Right lobe of liver (tissue), 6 donors: ENCODE measurements around the gene NPHS1. TPM values are rescaled to one million over a fixed set of nuclear protein-coding genes. Genes with fewer than 3 reads are reported as not detected.
A peak's percentile ranks its signal among the peaks of the same experiment; 100 is the strongest.

Experiments
- ATAC-seq, 4 donors: fragments of 200-7000 bp; cut with Tn5 transposase; one replicate each; pipeline ENCODE4 v1.9.1; 2020; ENCODE audit warnings: mild to moderate bottlenecking in 4 of 4, moderate library complexity in 4 of 4
- DNase-seq, 3 donors: peaks; one replicate each; pipeline ENCODE4 v3.0.0-alpha.2; 2020
- H3K27ac ChIP-seq, 3 donors: fragments of 200-600 bp; one replicate each; pipeline ENCODE4 v1.8.0; 2022
- H3K27me3 ChIP-seq, 2 donors: fragments of 200-600 bp; one replicate each; pipeline ENCODE4 v1.8.0; 2022
- H3K36me3 ChIP-seq, 4 donors: fragments of 200-600 bp; sonication (generic) in 1 of 4; one replicate each; pipeline versions ENCODE4 v1.5.1 to v1.8.0; 2017 to 2022; ENCODE audit warnings: control low read depth in 1 of 4
- H3K4me1 ChIP-seq, 4 donors: fragments of 200-600 bp; sonication (generic) in 1 of 4; one replicate each; pipeline versions ENCODE4 v1.5.1 to v1.8.0; 2017 to 2022; ENCODE audit warnings: control low read depth in 1 of 4
- H3K4me3 ChIP-seq, 3 donors: fragments of 200-600 bp; one replicate each; pipeline ENCODE4 v1.8.0; 2022
- H3K9me3 ChIP-seq, 4 donors: fragments of 200-600 bp; sonication (generic) in 1 of 4; one replicate each; pipeline versions ENCODE4 v1.5.1 to v1.8.0; 2017 to 2022; ENCODE audit warnings: control low read depth in 1 of 4
- POLR2A ChIP-seq: fragments of 450-650 bp; IDR thresholded peaks from one replicate; pipeline ENCODE4 v1.6.1; 2017; ENCODE audit warnings: antibody characterized with exemption, mild to moderate bottlenecking
- WGBS: methylation state at CpG from one replicate; pipeline ENCODE4 v1.1.6; 2018; ENCODE audit warnings: low coverage, low lambda C conversion rate; ENCODE audit not compliant: insufficient coverage; ENCODE audit errors: missing lambda C conversion rate; 5-methylcytosine and 5-hydroxymethylcytosine counted together
- intact Hi-C, 2 donors: fragments of 100-400 bp; cut with DNase I; formaldehyde crosslinking; loops; one replicate each; pipeline versions ENCODE4 v1.11.2 to v1.14.1; 2022
- total RNA-seq, 6 experiments: library from RNA; depleted of rRNA in 2 of 6; stranded (reverse); fragments of >200 nt in 2 of 6; fragmentation: NEBNext Ultra II Directional in 3 of 6; extraction: Animal tissue kit (Norgen Biotek cat#: 25700) in 3 of 6; gene quantifications; one replicate each; pipeline versions ENCODE4 v1.1.0 to v1.2.4, GENCODE V29; 2016 to 2023
- TF ChIP-seq, protein P1 (sequence below), 4 donors: fragments of 200-600 bp in 3 of 4; fragments of 450-650 bp in 1 of 4; IDR thresholded peaks; one replicate each; pipeline versions ENCODE4 v1.5.1 to v1.8.0; 2016 to 2022; ENCODE audit warnings: antibody characterized with exemption in 4 of 4, mild to moderate bottlenecking in 2 of 4
- donor health status: DM: no; HTN: yes; CAD: no.
- donor health status: DM: no; HTN: no; CAD: no.
- donor health status: DM: no; HTN: no; CAD: no.
- donor health status: DM: no; HTN: yes; CAD: no.
- donor health status: DM: no; HTN: yes; CAD: no.

The NPHS1 gene
- total RNA-seq, 6 experiments from 2014 or later: not detected

DNA sequence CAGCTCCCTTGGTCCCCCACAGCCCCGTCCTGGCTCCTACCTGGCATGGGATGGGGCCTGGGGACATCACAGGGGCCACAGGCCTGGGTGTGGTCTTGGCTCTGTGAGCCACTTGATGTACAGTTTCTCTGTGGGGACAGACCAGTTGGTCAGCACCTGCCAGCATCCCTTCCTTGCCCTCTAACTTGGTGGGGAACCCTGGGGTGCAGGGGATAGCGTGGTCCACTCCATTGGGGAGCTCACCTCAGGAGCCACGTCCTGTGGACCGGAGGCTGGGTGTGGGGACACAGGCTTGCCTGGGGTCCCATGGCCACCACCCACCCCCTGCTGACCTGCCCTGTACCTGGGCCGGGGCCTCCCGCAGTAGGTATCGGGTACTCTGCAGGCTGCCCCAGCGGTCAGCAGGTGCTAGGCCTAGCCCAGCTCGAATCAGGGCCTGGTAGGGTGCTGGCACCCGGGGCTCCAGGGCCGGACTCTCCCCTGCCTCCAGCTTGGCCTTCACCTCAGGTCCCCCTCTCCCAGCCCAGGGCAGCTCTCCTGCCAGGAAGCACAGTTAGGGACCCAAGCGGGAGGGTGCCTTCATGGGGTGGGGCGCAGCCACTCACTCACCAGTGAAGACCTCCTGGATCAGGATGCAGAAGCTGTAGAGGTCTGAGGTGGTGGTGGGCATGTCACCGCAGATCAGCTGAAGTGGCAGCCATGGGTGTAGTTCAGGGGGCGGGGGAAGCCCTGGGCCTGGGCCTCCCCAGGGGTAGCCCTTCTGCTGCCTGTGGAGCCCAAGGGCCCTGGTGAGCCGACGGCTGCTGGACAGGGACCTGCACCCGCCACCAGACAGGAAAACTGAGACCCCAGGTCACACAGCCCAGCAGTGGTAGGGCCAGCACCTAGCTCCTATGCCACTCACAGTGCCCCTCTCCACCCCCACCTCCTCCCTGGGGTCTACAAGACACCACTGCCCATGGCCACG is 62.0 kb downstream of the NPHS1 start:
- H3K9me3 ChIP-seq: no peaks in the 10 kb centered on the region
- H3K4me1 ChIP-seq: peaks cover 0 to 4% (median 0%) of the 10 kb centered on the region in 4 donors
- no peak overlapping the region for H3K27ac ChIP-seq
- no peak overlapping the region for H3K4me3 ChIP-seq
- H3K36me3 ChIP-seq: no peaks in the 10 kb centered on the region
- intact Hi-C loops: no loop called here
- TF ChIP-seq POLR2A: no peak
- TF ChIP-seq, protein P1, sequence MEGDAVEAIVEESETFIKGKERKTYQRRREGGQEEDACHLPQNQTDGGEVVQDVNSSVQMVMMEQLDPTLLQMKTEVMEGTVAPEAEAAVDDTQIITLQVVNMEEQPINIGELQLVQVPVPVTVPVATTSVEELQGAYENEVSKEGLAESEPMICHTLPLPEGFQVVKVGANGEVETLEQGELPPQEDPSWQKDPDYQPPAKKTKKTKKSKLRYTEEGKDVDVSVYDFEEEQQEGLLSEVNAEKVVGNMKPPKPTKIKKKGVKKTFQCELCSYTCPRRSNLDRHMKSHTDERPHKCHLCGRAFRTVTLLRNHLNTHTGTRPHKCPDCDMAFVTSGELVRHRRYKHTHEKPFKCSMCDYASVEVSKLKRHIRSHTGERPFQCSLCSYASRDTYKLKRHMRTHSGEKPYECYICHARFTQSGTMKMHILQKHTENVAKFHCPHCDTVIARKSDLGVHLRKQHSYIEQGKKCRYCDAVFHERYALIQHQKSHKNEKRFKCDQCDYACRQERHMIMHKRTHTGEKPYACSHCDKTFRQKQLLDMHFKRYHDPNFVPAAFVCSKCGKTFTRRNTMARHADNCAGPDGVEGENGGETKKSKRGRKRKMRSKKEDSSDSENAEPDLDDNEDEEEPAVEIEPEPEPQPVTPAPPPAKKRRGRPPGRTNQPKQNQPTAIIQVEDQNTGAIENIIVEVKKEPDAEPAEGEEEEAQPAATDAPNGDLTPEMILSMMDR (IDR thresholded peaks at IDR 0.05): no peak
- WGBS: 86% methylated on average over 1 of the region's 19 CpGs
- no peak for ATAC-seq
- no peaks in the 10 kb centered on the region for H3K27me3 ChIP-seq
- peak in 1 of 3 donors; percentile 41 for DNase-seq

DNA sequence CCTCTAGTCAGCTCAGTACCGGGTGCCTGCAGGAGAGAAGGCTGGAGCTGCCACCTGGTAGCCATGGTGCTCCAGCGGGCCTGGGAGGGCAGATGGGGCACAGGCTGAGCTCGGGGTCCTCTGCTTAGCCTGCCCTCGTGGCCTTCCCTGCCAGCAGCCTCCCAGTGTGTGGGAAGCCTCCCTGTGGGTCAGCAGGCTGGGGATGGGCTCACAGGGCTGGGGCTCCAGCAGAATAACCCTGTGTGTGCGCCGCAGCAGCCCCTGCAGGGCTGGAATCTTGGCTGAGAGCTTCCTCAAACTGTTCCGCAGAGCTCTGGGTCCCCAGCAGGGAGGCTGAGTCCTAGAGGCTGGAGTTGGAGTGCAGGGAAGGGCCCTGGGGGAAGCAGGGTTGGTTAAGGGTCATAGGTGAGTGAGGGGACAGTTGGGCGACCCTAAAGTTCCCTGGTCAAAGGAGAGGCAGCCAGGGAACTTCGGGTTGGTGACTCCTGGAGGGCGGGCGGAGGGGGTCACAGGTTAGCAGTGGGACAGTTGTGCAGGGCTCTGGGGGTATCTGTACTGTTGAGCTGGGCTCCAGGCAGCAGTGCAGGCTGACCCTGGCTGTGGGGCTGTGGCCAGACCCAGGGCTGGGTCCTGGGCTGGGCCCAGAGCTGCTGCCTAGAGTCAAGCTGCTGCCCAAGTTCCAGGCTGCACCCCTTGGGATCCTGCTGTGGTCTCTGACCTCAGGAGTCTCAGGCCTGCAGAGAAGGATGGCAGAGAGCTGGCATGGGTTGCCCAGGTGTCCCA is 62.9 kb downstream of the NPHS1 start:
- TF ChIP-seq, protein P1 (IDR thresholded peaks at IDR 0.05): no peak
- no peak for TF ChIP-seq POLR2A
- ATAC-seq: no peak
- Histone ChIP-seq H3K9me3 (no peaks in the 10 kb centered on the region), H3K4me3 (no peak overlapping the region), H3K4me1 (peaks cover 0 to 4% (median 0%) of the 10 kb centered on the region in 4 donors), H3K36me3 (no peaks in the 10 kb centered on the region), H3K27me3 (no peaks in the 10 kb centered on the region), H3K27ac (no peak overlapping the region)
- DNase-seq: no peak
- WGBS: 63% methylated on average over 2 of the region's 11 CpGs
- intact Hi-C loops: no loop called here

DNA sequence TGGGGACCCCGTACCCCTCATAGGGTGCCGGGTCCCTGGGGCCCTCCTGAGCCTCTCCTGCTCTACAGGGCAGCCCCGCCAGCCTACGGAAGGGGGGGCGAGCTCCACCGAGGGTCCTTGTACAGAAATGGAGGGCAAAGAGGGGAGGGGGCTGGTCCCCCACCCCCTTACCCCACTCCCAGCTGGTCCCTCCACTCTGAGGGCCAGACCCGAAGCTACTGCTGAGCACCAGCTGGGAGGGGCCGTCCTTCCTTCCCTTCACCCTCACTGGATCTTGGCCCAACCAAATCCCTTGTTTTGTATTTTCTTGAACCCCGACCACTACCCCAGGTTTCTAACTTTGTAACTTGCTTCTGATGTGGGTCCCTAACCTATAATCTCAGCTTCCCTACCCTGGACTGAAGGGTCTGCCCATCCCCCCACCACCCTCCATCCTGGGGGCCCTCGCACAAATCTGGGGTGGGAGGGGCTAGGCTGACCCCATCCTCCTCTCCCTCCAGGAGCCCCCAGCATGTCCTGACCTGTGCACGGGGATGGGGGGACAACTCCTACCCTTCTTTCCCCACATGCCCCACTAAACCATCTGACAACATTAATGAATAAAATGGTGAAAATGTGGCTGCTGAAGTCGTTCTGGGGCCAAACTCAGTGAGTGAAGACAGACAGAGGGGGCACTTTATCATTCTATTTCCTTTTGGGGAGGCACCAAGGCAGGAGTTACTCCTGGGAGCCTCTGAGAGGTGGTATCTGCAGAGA is 63.9 kb downstream of the NPHS1 start:
- WGBS: 84% methylated on average over 6 of the region's 12 CpGs
- DNase-seq: no peak

More for the DNA sequence above, 63.9 kb downstream of the NPHS1 start:
- TF ChIP-seq, protein P1 (IDR thresholded peaks at IDR 0.05): no peak
- no peak for TF ChIP-seq POLR2A
- no peak overlapping the region for H3K27ac ChIP-seq
- no peaks in the 10 kb centered on the region for H3K36me3 ChIP-seq
- H3K4me3 ChIP-seq: no peak overlapping the region
- peaks cover 0 to 4% (median 0%) of the 10 kb centered on the region in 4 donors for H3K4me1 ChIP-seq
- no peaks in the 10 kb centered on the region for H3K27me3 ChIP-seq
- no peaks in the 10 kb centered on the region for H3K9me3 ChIP-seq
- ATAC-seq: no peak
- intact Hi-C loops: no loop called here
